Spleen (tissue), 7 donors: ENCODE measurements around the gene ATL2.

Source experiments
- POLR2A ChIP-seq, 3 donors: fragments of 450-650 bp; IDR thresholded peaks; one replicate each; pipeline ENCODE4 v1.5.1; 2017; ENCODE audit warnings: antibody characterized with exemption in 3 of 3, mild to moderate bottlenecking in 1 of 3
- POLR2AphosphoS5 ChIP-seq, 3 donors: sonication (generic); formaldehyde crosslinking; IDR thresholded peaks; one replicate each; pipeline ENCODE4 v1.5.1; 2017; ENCODE audit warnings: antibody characterized with exemption in 3 of 3
- TF ChIP-seq, protein P1 (sequence below), 11 experiments: fragments of 200-600 bp in 7 of 11; fragments of 450-650 bp in 4 of 11; sonication (generic) in 4 of 11; IDR thresholded peaks in 8 of 11; conservative IDR thresholded peaks in 3 of 11; 1 replicate in 7 of 11; 2 replicates in 4 of 11; pipeline versions ENCODE4 v1.4.0 to v1.8.0; 2016 to 2021; ENCODE audit warnings: antibody characterized with exemption in 11 of 11, inconsistent platforms in 4 of 11, mild to moderate bottlenecking in 1 of 11
- donor health status: DM: no; HTN: no; CAD: no; lungs with moderate emphysema.
- donor health status: DM: no; HTN: no; CAD: no.
- donor health status: DM: no; HTN: no; CAD: no.

DNA sequence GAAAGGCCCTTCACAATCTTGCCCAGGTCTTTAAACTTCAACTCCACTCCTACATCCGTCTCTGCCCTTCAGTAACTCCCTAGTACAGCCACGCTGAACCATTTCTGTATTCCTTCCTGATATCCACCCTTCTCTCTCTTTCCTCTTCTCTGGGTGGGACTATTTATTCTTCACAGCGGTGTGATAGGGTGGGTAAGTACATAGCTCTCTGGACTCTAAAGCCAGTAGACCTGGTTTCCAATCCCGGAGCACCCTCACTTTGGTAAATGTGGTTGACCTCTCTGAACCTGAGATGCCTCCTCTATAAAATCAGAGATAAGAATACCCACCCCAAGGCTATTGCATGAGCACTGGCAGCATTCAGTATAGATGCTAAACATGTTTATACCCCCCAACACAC is 86.7 kb downstream of the ATL2 start:
- TF ChIP-seq, protein P1, sequence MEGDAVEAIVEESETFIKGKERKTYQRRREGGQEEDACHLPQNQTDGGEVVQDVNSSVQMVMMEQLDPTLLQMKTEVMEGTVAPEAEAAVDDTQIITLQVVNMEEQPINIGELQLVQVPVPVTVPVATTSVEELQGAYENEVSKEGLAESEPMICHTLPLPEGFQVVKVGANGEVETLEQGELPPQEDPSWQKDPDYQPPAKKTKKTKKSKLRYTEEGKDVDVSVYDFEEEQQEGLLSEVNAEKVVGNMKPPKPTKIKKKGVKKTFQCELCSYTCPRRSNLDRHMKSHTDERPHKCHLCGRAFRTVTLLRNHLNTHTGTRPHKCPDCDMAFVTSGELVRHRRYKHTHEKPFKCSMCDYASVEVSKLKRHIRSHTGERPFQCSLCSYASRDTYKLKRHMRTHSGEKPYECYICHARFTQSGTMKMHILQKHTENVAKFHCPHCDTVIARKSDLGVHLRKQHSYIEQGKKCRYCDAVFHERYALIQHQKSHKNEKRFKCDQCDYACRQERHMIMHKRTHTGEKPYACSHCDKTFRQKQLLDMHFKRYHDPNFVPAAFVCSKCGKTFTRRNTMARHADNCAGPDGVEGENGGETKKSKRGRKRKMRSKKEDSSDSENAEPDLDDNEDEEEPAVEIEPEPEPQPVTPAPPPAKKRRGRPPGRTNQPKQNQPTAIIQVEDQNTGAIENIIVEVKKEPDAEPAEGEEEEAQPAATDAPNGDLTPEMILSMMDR (IDR thresholded peaks at IDR 0.05 in 8 of 11, conservative IDR thresholded peaks at IDR 0.05 in 3 of 11) = no peak
- no peak for TF ChIP-seq POLR2A (IDR thresholded peaks at IDR 0.05)
- no peak for TF ChIP-seq POLR2AphosphoS5 (IDR thresholded peaks at IDR 0.05)
